K562 (cell line): Measurements from ENCODE around the gene CNPY2. TPM values are rescaled to one million over a fixed set of nuclear protein-coding genes. Genes with fewer than 3 reads are reported as not detected.

Source experiments
- ADNP ChIP-seq: fragments of 200-800 bp; sonication (Bioruptor generic); IDR thresholded peaks from 2 replicates; pipeline ENCODE4 v1.6.1; 2016; ENCODE audit warnings: missing genetic modification characterization, missing compliant biosample characterization
- CBX3 ChIP-seq, 2 experiments: IDR thresholded peaks; 1 replicate in 1 of 2; 2 replicates in 1 of 2; pipeline ENCODE4 v1.6.1; 2012; ENCODE audit warnings: inconsistent platforms in 2 of 2, low read length in 2 of 2, borderline replicate concordance in 1 of 2, control low read depth in 1 of 2
- CC2D1A ChIP-seq: fragments of 450-650 bp; IDR thresholded peaks from 2 replicates; pipeline ENCODE4 v1.6.1; 2017; ENCODE audit warnings: mild to moderate bottlenecking
- FOXA1 ChIP-seq: fragments of 450-650 bp; IDR thresholded peaks from 2 replicates; pipeline ENCODE4 v1.6.1; 2016; ENCODE audit warnings: mild to moderate bottlenecking, borderline replicate concordance
- FOXK1 ChIP-seq: sonication (generic); formaldehyde crosslinking; IDR thresholded peaks from 2 replicates; pipeline ENCODE4 v1.8.0; 2022; ENCODE audit warnings: missing genetic modification reagents, mild to moderate bottlenecking, borderline replicate concordance
- FOXO4 ChIP-seq: fragments of 450-650 bp; formaldehyde crosslinking; IDR thresholded peaks from 2 replicates; pipeline ENCODE4 v1.4.0; 2020; ENCODE audit warnings: mild to moderate bottlenecking, moderate library complexity
- HLTF ChIP-seq: fragments of 450-650 bp; IDR thresholded peaks from 2 replicates; pipeline ENCODE4 v1.6.1; 2016
- HSF4 ChIP-seq: fragments of 250-450 bp; sonication (Bioruptor Pico); IDR thresholded peaks from 2 replicates; pipeline ENCODE4 v2.1.2; 2022; ENCODE audit warnings: mild to moderate bottlenecking, moderate library complexity, borderline replicate concordance
- MBD2 ChIP-seq: sonication (generic); IDR thresholded peaks from 2 replicates; pipeline ENCODE4 v1.6.1; 2016; ENCODE audit warnings: low read depth, borderline replicate concordance
- NCOA1 ChIP-seq: fragments of 450-650 bp; IDR thresholded peaks from 2 replicates; pipeline ENCODE4 v1.6.1; 2016; ENCODE audit warnings: low read depth
- NELFE ChIP-seq: IDR thresholded peaks from 2 replicates; pipeline ENCODE4 v1.6.1; 2011; ENCODE audit warnings: mild to moderate bottlenecking; ENCODE audit not compliant: insufficient read depth, insufficient read length
- NR2C2 ChIP-seq, 2 experiments: fragments of 200-800 bp in 1 of 2; sonication (Bioruptor generic) in 1 of 2; sonication (generic) in 1 of 2; formaldehyde crosslinking in 1 of 2; IDR thresholded peaks; 2 replicates each; pipeline versions ENCODE4 v1.6.1 to v1.8.0; 2016 to 2022; ENCODE audit warnings: mild to moderate bottlenecking in 1 of 2, missing compliant biosample characterization in 1 of 2, missing genetic modification characterization in 1 of 2, missing genetic modification reagents in 1 of 2
- SREBF2 ChIP-seq: sonication (generic); formaldehyde crosslinking; IDR thresholded peaks from 2 replicates; pipeline ENCODE4 v1.4.0; 2020; ENCODE audit warnings: mild to moderate bottlenecking, missing genetic modification reagents
- SRSF1 ChIP-seq: fragments of 200-400 bp; formaldehyde crosslinking; IDR thresholded peaks from 2 replicates; pipeline ENCODE4 v1.6.1; 2017; ENCODE audit warnings: mild to moderate bottlenecking, low read depth, low read length, moderate library complexity
- ZFP36 ChIP-seq: fragments of 150-350 bp; IDR thresholded peaks from 2 replicates; pipeline ENCODE4 v1.6.1; 2018; ENCODE audit warnings: low read length, low read depth; ENCODE audit not compliant: partially characterized antibody
- ZFP91 ChIP-seq: sonication (generic); formaldehyde crosslinking; IDR thresholded peaks from 2 replicates; pipeline ENCODE4 v1.8.0; 2022; ENCODE audit warnings: mild to moderate bottlenecking, missing genetic modification reagents
- ZNF24 ChIP-seq: fragments of 450-650 bp; IDR thresholded peaks from 2 replicates; pipeline ENCODE4 v1.6.1; 2016
- polyA plus RNA-seq, 8 experiments: library from polyadenylated mRNA; depleted of rRNA in 4 of 8; stranded (reverse) in 5 of 8; unstranded in 3 of 8; fragments of >200 nt; fragmentation: Nextera tagmentation in 2 of 8; fragmentation: Illumina TruSeq in 1 of 8; extraction: Ambion mirVana in 2 of 8; extraction: Trizol in 1 of 8; gene quantifications; 2 replicates each; pipeline versions ENCODE4 v1.2.1 to v1.2.3, GENCODE V29; 2011 to 2014; ENCODE audit warnings: inconsistent platforms in 1 of 8, missing spikeins in 1 of 8
- total RNA-seq, 7 experiments: library from RNA; depleted of rRNA in 6 of 7; stranded (reverse); fragments of >200 nt in 6 of 7; fragmentation: Illumina TruSeq in 2 of 7; extraction: Trizol in 2 of 7; gene quantifications; 2 replicates each; pipeline versions ENCODE4 v1.2.1 to v1.2.3, GENCODE V29; 2011 to 2021; ENCODE audit warnings: low replicate concordance in 1 of 7
- TF ChIP-seq, protein P1 (sequence below): fragments of 450-650 bp; IDR thresholded peaks from 2 replicates; pipeline ENCODE4 v1.6.1; 2017; ENCODE audit warnings: antibody characterized with exemption

CNPY2 gene
- total and polyA plus RNA-seq, 9 of the 15 experiments (the other 6 are each of a cell fraction or from before 2014, with no cell fraction given) = 33.8 to 190 (median 138) TPM

DNA sequence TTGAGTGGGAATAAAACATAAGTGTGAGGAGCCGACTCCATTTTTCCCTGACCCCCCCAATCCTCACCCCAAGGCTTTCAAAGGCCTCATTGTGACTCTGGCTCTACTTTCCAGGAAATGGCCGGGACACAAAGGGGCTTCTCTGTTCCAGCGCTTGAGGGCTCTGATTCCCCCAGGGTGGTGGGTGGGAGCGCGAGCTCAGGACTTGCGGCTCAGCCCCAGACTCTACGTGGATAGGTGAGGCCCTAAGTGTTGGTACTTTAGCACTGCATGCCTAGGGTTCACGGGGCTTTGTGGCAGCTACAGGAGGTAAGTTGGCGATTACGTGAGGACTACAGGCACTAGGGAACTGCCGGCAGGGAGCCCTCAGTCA is 553 bp downstream of the CNPY2 start (continued):
- TF ChIP-seq ADNP (tag) = no peak
- TF ChIP-seq FOXO4 (CRISPR knock-in tag) = no peak
- no peak for TF ChIP-seq SRSF1
- TF ChIP-seq HSF4 = no peak
- TF ChIP-seq FOXA1 = no peak
- no peak for TF ChIP-seq ZFP36
- TF ChIP-seq NELFE = no peak
- peak; percentile 61; the same call in 1 of the 2 replicates for TF ChIP-seq ZFP91
- no peak for TF ChIP-seq ZNF24
- no peak for TF ChIP-seq CC2D1A
- TF ChIP-seq NCOA1 = no peak
- TF ChIP-seq CBX3 (IDR thresholded peaks at IDR 0.05; ENCODE audit: borderline replicate concordance in 1 of 2, low read length in 2 of 2) = no peak
- TF ChIP-seq MBD2 = no peak
- peak; percentile 51; the same call in 1 of the 2 replicates for TF ChIP-seq FOXK1
- TF ChIP-seq, protein P1, sequence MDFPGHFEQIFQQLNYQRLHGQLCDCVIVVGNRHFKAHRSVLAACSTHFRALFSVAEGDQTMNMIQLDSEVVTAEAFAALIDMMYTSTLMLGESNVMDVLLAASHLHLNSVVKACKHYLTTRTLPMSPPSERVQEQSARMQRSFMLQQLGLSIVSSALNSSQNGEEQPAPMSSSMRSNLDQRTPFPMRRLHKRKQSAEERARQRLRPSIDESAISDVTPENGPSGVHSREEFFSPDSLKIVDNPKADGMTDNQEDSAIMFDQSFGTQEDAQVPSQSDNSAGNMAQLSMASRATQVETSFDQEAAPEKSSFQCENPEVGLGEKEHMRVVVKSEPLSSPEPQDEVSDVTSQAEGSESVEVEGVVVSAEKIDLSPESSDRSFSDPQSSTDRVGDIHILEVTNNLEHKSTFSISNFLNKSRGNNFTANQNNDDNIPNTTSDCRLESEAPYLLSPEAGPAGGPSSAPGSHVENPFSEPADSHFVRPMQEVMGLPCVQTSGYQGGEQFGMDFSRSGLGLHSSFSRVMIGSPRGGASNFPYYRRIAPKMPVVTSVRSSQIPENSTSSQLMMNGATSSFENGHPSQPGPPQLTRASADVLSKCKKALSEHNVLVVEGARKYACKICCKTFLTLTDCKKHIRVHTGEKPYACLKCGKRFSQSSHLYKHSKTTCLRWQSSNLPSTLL = no peak
- no peak for TF ChIP-seq SREBF2 (CRISPR knock-in tag)
- TF ChIP-seq NR2C2 (CRISPR knock-in tag; IDR thresholded peaks at IDR 0.05) = peak; percentile 71; the same call in 1 of the 2 replicates
- no peak for TF ChIP-seq NR2C2 (tag; IDR thresholded peaks at IDR 0.05)
- TF ChIP-seq HLTF = no peak
